ENCODE measurements around the gene C14orf119. TPM values are rescaled to one million over a fixed set of nuclear protein-coding genes. Genes with fewer than 3 reads are reported as not detected.
A peak's percentile ranks its signal among the peaks of the same experiment; 100 is the strongest.

The C14orf119 gene
- total and polyA plus RNA-seq, 8 donors, result 52.6 to 67.6 (median 63.5) TPM

GRCh38 chr14:23114669-23115038 lies 19.3 kb downstream of the C14orf119 start:
- no peak overlapping the region for H3K4me3 ChIP-seq
- H3K27ac ChIP-seq, result peak overlapping the region in 1 of 2 donors; percentile 63
- peaks cover 0 to 12% of the 10 kb centered on the region in 2 donors for H3K27me3 ChIP-seq
- no peaks in the 10 kb centered on the region for H3K36me3 ChIP-seq
- no peak for DNase-seq
- intact Hi-C loops (cut with DNase I), result no loop called here
- H3K9me3 ChIP-seq, result no peaks in the 10 kb centered on the region
- ATAC-seq, result peak; percentile 47
- H3K4me1 ChIP-seq, result peaks cover 8 to 56% of the 10 kb centered on the region in 2 donors
- TF ChIP-seq CTCF (IDR thresholded peaks at IDR 0.05), result no peak

GRCh38 chr14:23115039-23115731 lies 19.9 kb downstream of the C14orf119 start:
- Histone ChIP-seq H3K27ac (peak overlapping the region in 1 of 2 donors; percentile 63), H3K9me3 (no peaks in the 10 kb centered on the region), H3K4me3 (no peak overlapping the region), H3K4me1 (peaks cover 8 to 62% of the 10 kb centered on the region in 2 donors), H3K36me3 (no peaks in the 10 kb centered on the region), H3K27me3 (peaks cover 0 to 12% of the 10 kb centered on the region in 2 donors)
- ATAC-seq (peak; percentile 80), DNase-seq (peak in 1 of 4 donors; percentile 63)
- no peak for TF ChIP-seq CTCF (IDR thresholded peaks at IDR 0.05)
- intact Hi-C loops (cut with DNase I), result no loop called here

- ATAC-seq (no peak), DNase-seq (no peak)
- no peak for TF ChIP-seq CTCF (IDR thresholded peaks at IDR 0.05)
- peaks cover 0 to 9% of the 10 kb centered on the region in 2 donors for H3K27me3 ChIP-seq
- H3K27ac ChIP-seq, result peak overlapping the region in 1 of 2 donors; percentile 63
- intact Hi-C loops (cut with DNase I), result no loop called here
- peaks cover 12 to 69% of the 10 kb centered on the region in 2 donors for H3K4me1 ChIP-seq
- H3K4me3 ChIP-seq, result no peak overlapping the region
- H3K9me3 ChIP-seq, result no peaks in the 10 kb centered on the region
- no peaks in the 10 kb centered on the region for H3K36me3 ChIP-seq
Measured at GRCh38 chr14:23115918-23116317, 20.6 kb downstream of the C14orf119 start.

- no peak for ATAC-seq
- no peak for TF ChIP-seq CTCF (IDR thresholded peaks at IDR 0.05)
- Histone ChIP-seq H3K36me3 (no peaks in the 10 kb centered on the region), H3K4me1 (peaks cover 19 to 75% of the 10 kb centered on the region in 2 donors), H3K9me3 (no peaks in the 10 kb centered on the region), H3K27me3 (no peaks in the 10 kb centered on the region), H3K27ac (peak overlapping the region in 1 of 2 donors; percentile 89), H3K4me3 (peak overlapping the region in 1 of 2 donors; percentile 22)
- peak in 1 of 4 donors; percentile 85 for DNase-seq
- intact Hi-C loops (cut with DNase I), result no loop called here
Measured at GRCh38 chr14:23117371-23118020, 22.2 kb downstream of the C14orf119 start.

Data from left lung (tissue), 10 donors.